Caki2 (cell line): ENCODE measurements around the gene LIPE. TPM values are rescaled to one million over a fixed set of nuclear protein-coding genes. Genes with fewer than 3 reads are reported as not detected.
A peak's percentile ranks its signal among the peaks of the same experiment; 100 is the strongest.

Experiments used
- DNase-seq: peaks from one replicate; pipeline ENCODE4 v3.0.0-alpha.2; 2015; ENCODE audit warnings: low read depth
- in situ Hi-C: cut with HindIII; loops from 2 replicates; pipeline ENCODE4 v1.10.0; 2016; ENCODE audit warnings: low sequenced_read_pairs, low pct_unique_long_range_greater_than_20kb, mixed read lengths
- total RNA-seq: library from RNA; depleted of rRNA; stranded (reverse); fragments of >200 nt; shearing (Covaris generic); gene quantifications from 2 replicates; pipeline ENCODE4 v1.2.3, GENCODE V29; 2014; ENCODE audit warnings: low replicate concordance

Gene LIPE
- total RNA-seq, 1 experiment from 2014 or later, result 13.1 TPM

DNA sequence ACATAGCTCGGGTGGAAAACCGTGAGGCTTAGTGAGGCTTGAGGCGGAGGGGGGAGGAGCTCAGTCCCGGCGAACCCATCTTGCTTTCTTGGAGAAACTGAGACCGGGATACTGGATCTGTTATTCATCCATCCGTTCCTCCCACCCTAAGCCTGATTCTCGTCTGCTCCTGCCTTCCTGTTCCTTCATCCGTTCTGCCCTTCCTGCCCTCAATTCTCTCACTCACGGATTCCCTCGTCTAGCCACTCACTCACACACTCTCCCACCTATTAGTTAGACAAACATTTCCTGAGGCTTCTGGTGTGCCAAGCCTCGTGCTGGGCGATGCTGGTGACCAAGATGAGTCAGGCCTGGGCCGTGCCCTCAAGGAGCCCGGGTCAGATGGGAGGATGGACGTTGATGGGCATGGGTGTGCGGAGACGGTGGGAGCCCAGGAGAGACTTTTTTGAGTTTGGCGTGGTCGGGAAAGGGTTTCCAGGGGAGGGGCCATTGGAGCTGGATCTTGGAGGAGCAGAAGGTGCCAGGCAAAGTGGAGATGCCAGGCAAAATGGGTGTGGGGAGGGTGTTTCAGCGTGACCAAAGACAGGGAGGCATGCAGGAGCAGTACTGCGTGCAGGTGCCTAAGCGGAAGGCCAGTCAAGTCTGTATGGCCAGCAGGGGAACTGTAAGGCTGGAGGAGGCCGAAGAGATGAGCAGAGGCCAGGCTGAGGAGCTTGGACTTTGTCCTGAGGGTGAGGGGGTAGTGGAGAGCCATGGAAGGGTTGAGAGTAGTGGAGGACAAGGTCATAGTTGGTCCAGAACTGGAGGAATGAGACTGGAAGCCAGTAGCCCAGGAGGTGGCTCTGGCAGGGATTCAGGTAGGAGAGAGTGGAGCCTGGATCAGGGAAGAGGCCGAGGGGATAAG, 29.7 kb downstream of the LIPE start:
- no peak for DNase-seq
- in situ Hi-C loops, result no loop called here

DNA sequence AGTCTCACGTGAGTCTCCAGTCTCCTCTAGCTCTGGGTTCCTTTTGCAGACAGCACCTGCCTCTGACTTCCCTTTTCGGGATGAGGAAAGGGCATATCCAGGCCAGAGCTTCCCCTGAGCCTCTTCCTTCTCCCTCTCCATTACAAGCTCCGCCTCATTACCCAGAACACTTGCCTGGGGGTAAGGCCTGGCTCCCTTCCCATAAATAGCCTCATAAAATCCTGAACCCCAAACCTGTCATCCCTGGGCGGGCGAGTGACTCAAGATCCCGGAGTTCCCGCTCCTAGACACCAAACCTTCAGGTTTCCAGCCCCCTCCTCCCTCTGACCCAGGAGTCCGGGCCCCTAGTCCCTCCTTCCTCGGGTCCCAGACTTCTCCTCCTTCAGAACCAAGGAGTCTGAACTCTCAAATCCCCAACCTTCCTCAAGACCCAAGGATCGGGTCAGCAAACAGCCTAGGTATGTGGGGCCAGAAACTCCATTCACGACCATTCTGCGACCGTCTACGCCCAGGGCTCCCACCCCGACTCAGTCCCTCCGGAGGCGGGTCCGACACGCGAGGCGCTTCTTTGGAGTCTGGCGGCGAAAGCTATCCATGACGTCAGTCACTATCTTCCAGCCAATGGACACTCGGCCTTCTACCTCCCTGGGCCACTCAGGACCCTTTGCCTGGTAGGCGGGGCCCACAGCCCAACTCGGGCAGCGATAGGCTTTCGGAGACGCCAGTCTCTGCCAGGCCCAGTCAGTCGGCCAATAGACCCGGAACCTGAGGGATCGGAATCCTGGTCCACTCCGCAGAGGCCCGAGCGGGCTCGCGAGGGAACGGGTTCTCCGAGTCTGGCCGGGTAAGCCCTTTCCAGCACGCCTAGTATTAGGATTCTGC, 30.6 kb downstream of the LIPE start:
- DNase-seq, result peak; percentile 99
- in situ Hi-C loops, result no loop called here

DNA sequence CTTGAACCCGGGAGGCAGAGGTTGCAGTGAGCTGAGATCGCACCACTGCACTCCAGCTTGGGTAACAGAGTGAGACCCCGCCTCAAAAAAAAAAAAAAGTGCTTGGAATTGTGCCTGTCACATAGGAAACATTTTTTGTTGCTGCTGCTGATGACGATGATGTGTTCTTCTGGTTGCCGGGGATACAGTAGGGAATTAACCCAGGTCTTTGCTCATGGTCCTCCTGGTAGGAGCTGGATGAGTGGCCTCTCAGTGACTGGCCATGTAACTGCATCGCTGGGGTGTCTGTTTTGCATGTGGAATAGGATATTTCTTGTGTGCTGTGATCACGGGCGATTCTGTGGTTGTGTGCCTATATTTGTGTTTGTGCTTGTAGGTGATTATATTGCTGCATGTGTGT, 32.4 kb downstream of the LIPE start:
- DNase-seq, result peak; percentile 51

DNA sequence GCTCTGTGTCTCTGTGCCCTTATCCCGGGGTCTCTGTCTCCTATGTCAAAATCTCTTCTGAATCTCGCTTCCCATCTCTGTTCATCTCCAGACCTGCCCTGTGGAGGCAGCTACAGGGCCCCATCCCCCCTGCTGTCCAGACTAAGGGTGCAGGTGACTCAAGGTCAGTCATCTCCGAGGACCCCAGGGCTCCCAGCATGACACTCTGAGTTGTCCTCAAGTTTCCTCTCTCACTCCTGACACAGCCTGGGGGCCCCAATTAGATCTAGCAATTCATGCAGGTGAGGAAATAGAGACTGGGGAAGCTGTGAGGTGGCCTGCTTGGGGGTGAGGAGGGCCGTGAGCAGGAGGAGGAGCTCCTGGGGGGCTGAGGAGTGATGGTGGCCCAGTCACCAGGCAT, 35.0 kb downstream of the LIPE start:
- no peak for DNase-seq
- in situ Hi-C loops, result no loop called here

More for the DNA sequence above, 32.4 kb downstream of the LIPE start:
- in situ Hi-C loops, result no loop called here

DNA sequence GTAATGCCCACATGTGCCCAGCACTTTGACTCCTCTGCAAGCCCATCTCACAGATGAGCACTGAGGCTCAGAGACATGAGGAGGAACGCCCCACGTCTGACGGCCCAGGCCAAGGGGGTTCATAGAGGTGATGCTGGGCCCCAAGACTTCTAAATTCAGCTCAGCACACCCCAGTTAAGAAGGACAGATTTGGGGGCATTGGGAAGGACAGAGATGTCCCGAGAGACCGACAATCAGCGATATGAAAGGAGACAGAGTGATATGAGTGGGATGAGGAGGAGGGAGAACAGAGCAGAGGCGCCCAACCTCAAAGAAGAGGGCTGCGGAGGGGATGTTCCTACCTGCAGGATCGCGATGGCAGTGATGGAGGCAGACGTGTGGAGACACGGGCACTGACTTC, 37.3 kb downstream of the LIPE start, which contains the start of gene CNFN:
TSS of gene CNFN (minus strand) at position 399 of the 400 bp plus-strand sequence. CDS start 1,260 bp downstream, outside the sequence.
- in situ Hi-C loops, result no loop called here
- DNase-seq, result no peak

DNA sequence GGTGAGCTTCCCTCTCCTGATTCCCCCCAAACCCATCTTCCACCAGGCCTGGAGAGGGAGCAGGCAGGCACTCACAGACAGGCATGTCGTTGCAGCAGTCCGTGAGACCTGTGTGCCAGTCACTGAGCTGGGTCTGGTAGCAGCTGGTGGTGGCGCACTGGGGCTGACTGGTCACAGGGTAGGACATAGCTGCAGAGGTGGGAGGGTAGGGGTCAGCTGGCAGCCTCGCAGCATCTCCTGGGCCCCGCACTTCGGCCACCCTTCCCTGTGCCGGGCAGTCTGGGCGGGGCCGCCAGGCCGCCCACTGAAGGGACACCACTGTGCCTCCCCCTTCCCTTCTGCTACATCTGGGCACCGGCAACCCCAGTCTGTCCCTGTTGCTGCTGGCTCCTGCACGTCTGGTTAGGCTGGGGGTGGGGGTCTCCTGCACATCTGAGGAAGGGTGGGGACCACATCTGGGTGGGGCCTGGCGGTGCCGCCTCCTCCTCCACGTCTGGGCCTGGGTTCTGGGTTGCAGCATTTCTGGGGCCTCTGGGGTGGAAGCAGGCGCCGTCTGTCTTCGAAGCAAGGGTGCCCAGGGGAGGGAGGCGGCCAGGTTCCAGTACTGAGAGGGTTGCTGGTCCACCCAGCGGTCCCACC, 38.2 kb downstream of the LIPE start:
- DNase-seq, result no peak
- in situ Hi-C loops, result no loop called here

DNA sequence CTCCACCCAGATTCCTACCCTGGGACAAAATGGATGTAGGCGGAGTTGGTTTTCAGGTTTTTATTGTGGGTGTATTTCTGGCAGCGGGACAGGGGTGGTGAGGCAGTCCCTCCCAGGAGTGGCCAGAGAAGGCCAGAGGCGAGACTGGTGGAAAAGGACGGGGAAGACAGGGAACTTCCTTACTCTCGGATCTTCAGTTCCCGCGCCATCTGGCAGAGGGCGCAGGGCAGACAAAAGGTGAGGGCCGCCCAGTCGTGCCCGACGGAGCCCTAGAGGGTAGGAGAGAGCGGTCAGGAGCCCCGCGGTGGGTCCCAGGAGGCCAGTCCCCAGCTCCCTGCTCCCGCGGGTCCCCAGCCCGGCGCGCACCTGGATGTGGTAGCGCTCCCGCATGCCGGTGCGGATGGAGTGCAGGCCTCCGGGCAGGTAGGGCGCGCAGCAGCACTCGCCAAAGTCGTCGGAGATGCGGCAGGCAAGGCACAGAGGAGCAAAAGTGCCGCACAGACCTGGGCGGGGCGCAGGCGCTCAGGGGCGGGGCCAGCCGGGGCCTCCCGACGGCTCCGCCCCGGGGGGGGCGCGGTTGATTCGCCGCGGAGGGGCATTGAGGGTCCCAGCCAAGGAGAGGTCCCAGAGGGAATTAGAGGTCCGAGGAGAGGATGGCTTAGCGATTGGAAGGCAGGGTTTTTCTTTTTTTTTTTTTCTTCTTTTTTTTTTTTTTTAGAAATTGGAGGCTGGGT, 40.0 kb downstream of the LIPE start:
- DNase-seq, result peak; percentile 91
- in situ Hi-C loops, result no loop called here

DNA sequence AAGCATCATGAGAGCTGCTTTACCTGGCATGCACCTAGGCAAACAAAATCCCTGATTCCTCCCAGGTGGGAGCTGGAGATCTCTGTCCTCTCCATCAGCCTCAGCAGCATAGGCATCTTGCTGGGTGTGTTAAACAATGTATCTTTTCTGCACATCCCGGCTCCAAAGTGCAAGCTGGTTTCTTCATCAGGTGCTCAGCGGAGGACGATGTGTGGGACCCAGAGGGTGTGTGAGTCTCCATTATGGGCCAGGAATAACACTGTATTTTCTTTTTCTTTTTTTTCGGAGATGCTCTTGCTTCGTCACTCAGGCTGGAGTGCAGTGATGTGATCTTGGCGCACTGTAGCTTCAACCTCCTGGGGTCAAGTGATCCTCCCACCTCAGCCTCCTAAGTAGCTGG, 47.0 kb downstream of the LIPE start:
- no peak for DNase-seq
- in situ Hi-C loops, result no loop called here

DNA sequence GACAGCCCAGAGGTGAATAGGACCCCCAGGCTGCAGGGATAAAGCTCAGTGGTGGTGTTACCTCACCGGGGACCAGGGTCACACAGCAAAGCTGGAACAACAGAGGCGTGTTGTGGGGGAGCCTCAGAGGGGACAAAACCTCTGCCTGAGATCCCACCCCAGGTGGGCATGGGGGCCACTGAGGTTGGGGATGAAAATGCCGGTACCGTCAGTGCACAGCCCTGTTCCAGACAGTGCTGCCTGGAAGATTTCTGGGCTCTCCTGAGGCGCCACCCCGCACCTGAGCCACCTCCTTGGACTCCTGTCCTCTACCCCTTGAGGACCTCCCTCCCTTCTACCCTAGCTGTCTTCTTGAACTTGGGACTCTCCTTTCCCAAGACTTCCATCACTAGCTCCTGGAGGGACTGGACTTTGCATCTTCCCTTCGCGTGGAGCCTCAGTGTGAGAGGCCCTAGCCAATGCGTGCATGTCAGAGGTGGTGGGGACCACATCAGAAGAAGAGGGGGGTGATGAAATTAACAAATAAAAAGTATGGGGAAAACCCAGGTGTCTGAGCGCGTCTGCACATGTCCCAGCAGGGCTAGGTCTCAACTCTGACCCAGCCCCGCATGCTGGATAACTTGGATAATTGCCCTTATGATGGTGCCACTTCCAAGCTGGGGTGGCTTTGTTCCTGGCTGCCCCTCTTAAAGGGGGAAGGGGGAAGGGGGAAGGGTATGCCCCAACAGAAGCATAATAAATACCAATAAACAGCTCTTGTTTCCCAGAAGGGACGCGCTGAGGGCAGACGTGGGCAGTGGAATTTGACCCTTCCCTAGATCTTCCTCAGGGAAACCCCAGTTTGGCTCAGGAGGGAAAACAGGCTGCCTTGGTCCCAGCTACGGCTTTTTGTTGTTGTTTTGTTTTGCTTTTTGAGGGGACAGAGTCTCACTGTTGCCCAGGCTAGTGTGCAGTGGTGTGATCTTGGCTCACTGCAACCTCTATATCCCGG, 48.7 kb downstream of the LIPE start:
- no peak for DNase-seq
- in situ Hi-C loops, result no loop called here

DNA sequence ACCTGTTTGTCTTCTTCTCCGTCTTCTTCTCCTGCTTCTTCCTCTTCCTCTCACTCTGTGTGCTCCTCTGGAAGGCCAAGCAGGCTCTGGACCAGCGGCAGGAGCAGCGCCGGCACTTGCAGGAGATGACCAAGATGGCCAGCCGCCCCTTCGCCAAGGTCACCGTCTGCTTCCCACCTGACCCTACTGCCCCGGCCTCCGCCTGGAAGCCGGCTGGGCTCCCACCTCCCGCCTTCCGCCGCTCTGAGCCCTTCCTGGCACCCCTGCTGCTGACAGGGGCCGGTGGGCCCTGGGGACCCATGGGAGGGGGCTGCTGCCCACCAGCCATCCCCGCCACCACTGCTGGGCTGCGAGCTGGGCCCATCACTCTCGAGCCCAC, 51.0 kb downstream of the LIPE start:
- DNase-seq, result no peak
- in situ Hi-C loops, result no loop called here

DNA sequence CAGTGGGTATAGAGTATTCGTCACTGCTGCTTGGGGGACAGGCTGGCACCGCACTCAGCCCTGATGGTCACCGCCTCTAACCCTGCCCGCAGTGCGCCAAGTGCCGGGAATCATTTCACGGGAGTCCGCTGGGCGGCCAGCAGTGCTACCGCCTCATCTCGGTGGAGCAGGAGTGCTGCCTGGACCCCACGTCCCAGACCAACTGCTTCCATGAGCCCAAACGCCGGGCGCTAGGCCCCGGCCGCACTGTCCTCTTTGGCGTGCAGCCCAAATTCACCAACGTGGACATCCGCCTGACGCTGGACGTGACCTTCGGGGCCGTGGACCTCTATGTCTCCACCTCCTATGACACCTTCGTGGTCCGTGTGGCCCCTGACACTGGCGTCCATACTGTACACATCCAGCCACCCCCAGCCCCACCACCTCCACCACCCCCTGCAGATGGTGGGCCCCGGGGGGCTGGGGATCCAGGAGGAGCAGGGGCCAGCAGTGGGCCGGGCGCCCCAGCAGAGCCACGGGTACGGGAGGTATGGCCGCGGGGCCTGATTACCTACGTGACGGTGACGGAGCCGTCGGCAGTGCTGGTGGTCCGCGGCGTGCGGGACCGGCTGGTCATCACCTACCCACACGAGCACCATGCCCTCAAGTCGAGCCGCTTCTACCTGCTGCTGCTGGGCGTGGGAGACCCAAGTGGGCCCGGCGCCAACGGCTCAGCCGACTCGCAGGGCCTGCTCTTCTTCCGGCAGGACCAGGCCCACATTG, 51.6 kb downstream of the LIPE start:
- in situ Hi-C loops, result no loop called here

DNA sequence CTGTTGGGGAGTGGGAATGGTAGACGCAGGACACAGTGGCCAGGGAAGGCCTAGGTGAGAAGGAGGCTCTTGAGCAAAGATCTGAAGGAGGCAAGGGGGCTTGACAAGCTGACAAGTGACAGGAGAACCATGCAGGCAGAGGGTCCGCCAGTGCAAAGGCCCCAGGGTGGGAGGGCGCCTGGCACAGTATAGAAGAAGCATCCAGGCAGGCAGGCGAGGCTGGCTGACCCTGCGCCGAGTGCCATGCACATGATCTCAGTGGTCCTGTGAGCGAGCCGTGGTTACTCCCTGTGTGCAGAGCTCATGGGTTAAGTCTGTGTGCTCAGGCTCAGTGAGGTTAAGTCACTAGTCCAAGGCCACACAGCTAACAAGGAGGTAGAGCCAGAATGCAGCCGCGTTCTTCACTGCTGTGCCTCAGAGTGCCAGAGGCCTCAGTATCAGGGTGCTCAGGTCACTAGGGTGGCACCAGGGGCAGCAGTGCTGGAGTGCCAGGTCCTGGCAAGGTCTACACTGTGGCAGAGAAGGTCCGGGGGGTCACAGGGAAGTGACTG, 52.3 kb downstream of the LIPE start:
- in situ Hi-C loops, result no loop called here
- DNase-seq, result no peak

More for the DNA sequence above, 51.6 kb downstream of the LIPE start:
- no peak for DNase-seq

DNA sequence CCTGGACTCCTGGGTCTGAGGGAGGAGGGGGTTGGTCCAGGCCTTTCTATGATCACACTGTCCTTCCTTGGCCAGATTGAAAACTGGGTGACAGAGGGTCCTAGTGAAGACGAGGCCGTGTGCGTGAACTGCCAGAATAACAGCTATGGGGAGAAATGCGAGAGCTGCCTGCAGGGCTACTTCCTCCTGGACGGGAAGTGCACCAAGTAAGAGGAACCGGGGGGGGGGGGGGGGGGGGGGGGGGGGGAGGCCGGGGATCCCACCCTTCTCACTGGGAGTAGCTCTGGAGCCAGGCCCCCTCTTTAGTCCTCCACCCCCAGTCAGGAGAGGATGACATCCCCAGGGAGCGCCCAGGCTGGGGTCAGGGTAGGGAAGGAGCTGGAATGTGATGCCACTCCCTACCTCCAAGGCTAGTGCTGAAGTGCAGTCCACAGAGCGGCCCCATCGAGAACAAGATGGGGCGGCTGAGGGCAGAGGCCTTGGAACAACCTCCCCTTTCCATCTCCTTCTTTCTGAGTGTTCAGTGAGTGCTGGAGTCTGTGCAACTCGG, 56.5 kb downstream of the LIPE start:
- DNase-seq, result no peak
- in situ Hi-C loops, result no loop called here

DNA sequence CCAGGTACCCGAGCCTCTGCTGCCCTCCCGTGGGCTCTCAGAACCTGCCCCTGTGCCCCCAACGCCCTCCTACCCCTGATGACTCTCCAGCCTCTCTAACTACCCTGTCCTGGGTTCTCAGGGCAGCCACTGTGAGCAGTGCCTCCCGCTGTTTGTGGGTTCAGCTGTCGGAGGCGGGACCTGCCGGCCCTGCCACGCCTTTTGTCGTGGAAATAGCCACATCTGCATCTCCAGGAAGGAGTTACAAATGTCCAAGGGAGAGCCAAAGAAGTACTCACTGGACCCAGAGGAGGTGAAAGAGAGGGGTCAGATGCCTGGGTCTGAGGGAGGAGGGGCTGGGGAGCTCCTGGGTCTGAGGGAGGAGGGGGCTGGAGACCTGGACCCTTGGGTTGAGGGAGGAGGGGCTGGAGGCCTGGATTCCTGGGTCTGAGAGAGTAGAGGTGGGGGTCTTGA, 57.1 kb downstream of the LIPE start:
- in situ Hi-C loops, result no loop called here
- no peak for DNase-seq

DNA sequence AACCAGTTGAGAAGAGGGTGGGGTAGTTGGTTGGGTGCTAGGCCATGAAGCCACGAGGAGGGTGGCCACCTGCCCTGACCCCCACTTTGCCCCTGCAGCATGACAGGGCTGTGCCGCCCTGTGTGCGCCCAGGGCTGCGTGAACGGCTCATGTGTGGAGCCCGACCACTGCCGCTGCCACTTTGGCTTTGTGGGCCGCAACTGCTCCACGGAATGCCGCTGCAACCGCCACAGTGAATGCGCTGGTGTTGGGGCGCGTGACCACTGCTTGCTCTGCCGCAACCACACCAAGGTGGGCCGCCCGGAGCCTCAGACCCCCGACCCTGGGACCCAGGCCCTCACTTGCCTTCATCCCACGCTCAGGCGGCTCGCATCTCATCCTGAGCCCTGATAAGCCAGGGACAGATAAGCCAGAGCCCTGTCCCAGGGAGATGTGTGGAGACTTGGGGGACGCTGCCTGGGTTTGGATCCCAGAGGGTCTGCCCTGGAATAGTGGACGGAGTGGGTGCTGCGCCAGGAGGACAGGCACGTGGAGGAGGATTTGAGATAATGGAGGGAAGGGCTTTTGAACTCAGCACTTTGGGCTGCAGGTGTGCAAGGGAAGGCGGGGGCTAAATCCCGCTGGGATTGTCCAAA, 57.6 kb downstream of the LIPE start:
- no peak for DNase-seq
- in situ Hi-C loops, result no loop called here
